Epithelial cell of esophagus (primary cell): Measurements from ENCODE around the gene CFAP251.

Source experiments
- DNase-seq: peaks from one replicate; pipeline ENCODE4 v3.0.0; 2010; ENCODE audit warnings: low read depth
- H3K4me3 ChIP-seq: 2 replicates; pipeline ENCODE4 v1.5.1; 2011; ENCODE audit warnings: mild to moderate bottlenecking, low read length, control low read depth
- TF ChIP-seq, protein P1 (sequence below): IDR thresholded peaks from 2 replicates; pipeline ENCODE4 v1.5.1; 2011; ENCODE audit warnings: low read depth, mild to moderate bottlenecking, low read length, control low read depth, inconsistent platforms; ENCODE audit not compliant: insufficient read depth; ENCODE audit errors: missing control alignments

Gene CFAP251

DNA sequence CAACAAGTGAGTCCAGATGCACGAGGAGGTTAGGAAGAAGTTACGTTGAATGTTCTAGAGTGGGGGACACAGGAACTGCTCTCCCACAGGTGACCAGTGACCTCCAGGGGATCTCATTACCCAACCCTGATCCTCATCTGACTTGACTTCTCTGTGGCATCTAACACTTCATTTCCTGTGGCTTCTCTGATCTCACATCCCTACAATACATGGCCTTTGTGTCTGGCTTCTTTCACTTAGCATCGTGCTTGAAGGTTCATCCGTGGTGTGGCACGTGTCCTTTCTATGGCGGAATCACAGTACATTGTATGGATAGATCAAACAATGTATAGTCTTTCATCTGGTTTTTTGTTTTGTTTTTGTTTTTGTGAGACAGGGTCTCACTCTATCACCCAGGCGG, 19.3 kb downstream of the CFAP251 start:
- TF ChIP-seq, protein P1, sequence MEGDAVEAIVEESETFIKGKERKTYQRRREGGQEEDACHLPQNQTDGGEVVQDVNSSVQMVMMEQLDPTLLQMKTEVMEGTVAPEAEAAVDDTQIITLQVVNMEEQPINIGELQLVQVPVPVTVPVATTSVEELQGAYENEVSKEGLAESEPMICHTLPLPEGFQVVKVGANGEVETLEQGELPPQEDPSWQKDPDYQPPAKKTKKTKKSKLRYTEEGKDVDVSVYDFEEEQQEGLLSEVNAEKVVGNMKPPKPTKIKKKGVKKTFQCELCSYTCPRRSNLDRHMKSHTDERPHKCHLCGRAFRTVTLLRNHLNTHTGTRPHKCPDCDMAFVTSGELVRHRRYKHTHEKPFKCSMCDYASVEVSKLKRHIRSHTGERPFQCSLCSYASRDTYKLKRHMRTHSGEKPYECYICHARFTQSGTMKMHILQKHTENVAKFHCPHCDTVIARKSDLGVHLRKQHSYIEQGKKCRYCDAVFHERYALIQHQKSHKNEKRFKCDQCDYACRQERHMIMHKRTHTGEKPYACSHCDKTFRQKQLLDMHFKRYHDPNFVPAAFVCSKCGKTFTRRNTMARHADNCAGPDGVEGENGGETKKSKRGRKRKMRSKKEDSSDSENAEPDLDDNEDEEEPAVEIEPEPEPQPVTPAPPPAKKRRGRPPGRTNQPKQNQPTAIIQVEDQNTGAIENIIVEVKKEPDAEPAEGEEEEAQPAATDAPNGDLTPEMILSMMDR = no peak
- no peak overlapping the region for H3K4me3 ChIP-seq
- no peak for DNase-seq

DNA sequence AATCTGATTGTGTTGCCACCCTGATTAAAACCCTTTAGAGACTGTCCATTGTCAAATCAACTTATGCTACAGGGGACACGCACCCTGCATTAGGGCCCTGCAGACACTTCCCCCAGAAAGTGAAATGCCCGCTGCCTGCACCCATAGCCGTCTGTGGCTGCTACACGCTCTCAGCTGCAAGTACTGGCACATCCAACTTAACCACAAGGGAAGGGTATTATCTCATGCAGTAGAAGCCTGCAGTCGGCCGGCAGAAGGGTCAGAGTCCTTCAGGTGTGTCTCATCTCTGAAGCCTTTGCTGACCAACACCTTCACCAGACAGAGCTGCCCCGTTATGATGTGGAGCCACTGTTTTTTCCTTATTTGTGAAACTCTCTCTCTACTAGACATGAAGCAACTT, 20.8 kb downstream of the CFAP251 start:
- TF ChIP-seq, protein P1 = no peak

DNA sequence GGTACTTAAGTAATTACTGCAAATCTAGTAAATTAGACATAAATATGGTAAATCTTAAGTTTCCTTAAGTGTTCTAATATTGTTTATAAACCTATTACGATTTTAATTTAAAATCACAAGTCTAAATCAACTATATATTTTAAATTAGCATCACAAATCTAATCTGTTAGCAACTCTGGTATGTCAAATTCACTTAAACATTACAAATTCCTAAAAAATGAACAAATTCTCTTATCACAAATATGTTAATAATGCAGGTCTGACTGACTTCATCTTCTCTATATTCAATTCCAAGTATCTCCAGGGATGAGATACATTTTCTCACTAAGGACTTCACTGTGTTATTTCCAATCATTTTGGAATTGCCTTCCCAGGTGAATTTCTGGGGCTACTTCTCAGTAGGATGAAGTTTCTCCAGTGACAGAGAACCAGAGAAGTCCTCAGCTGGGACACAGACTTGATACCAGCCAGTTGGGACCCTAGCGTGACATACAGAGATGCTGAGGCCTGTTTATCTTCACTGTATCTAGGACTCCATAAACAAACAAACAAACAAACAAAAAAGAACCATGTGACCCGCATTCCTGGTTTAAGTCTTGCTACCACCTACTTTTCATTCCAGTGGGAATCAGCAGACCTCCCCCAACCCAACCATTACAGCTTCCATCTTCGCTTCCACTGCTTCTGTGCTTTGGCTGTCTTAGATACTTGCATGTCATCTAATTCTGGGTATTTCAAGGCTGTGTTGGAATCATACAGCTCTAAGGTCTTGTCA, 21.8 kb downstream of the CFAP251 start:
- no peak overlapping the region for H3K4me3 ChIP-seq
- TF ChIP-seq, protein P1 = no peak
- DNase-seq = no peak

More for the DNA sequence above, 20.8 kb downstream of the CFAP251 start:
- DNase-seq = peak; percentile 81
- H3K4me3 ChIP-seq = no peak overlapping the region

DNA sequence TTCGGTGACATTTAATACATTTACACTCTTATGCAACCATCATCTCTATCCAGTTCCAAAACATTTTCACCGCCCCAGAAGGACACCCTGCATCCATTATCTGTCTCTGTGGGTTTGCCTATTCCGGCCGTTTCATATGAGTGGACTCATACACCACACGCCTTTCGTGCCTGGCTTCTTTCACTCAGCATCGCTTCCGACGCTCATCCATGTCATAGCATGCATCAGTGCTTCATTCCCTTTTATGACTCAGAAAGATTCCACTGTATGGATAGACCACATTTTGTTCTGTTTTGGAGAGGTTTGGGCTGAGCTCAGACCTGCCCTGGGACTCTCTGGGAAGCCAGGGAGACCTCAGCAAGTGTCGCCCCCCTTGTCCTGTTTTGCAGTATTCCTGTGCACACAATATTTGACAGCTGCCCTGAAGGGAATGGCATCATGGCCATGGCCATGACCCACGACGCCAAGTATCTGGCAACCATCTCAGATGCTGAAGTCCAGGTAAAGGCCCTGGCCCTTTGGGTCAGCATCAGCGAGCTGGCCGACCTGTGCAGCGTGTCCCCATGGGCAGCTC, 23.8 kb downstream of the CFAP251 start:
- no peak overlapping the region for H3K4me3 ChIP-seq
- TF ChIP-seq, protein P1 = no peak
- DNase-seq = peak; percentile 95

DNA sequence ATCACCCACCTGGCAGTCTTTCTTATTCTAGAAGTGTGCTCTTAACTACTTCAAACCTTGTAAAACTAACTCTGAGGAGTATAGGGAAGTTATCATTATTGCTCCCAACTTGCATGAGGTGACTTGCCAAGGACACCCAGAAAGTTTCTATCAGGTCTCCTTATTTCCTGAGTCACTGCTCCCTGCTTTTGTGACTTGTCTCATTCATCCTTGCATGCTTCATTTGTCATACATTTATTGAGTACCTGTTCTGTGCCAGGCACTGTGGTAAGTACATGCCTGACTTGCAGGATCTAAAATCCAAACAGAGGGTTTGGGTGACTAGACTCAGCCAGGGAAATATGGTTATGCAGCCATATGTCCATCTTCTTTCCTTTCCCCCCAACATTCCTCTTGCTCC, 25.5 kb downstream of the CFAP251 start:
- peak; percentile 51 for DNase-seq
- TF ChIP-seq, protein P1 = no peak
- H3K4me3 ChIP-seq = no peak overlapping the region

DNA sequence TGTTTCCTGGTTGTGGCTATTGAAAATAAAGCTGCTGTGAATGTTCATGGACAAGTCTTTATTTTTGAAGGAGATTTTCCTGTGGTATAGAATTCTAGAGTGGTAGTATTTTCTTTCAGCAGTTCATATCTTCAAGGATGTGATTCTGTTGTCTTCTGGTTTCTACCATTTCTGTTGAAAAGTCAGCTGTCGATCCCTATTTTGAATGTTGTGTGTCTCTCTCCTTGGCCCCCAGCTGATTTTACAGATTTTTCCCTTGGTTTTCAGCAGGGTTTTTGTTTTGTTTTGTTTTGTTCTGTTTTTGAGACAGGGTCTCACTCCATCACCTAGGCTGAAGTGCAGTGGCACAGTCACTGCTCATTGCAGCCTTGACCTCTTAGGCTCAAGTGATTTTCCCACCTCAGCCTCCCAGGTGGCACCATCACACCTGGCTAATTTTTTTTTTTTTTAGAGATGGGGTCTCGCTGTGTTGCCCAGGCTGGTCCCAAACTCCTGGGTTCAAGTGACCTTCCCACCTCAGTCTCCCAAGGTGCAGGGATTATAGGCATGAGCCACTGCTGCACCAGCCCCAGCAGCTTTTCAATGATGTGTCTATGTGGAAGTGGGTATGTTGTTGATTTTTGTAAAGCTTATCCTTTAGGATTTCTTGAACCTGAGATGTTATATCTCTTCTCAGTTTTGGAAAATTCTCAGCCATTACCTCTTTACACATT, 28.1 kb downstream of the CFAP251 start:
- DNase-seq = no peak
- TF ChIP-seq, protein P1 = no peak
- no peak overlapping the region for H3K4me3 ChIP-seq

DNA sequence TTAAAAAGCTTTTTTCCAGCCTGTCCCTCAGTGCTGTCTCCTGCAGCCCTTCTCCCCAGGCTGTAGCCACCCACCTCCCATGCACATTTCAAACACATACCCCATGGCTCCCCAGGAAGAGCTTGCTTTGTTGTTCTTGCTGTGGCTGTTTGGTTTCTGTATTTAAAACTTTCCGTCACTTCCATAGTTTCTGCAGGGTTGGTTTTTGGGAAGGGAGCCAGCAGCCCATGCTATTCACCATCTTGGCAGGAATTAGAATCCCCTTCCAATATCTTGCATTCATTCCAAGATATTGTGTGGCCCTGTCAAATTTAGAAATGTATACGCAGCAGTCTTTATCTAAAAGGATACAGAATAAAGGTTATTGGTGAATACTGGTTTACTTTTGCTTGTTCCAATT, 29.6 kb downstream of the CFAP251 start:
- TF ChIP-seq, protein P1 = no peak
- no peak overlapping the region for H3K4me3 ChIP-seq
- DNase-seq = no peak
